G401.6 (cell line): Measurements from ENCODE around the gene USF2.

Experiments used
- FAIRE-seq: peaks from 2 replicates; lab custom pipeline; 2012; peaks lifted over from hg19 to GRCh38; lab: Jason Lieb, UNC

Gene USF2

DNA sequence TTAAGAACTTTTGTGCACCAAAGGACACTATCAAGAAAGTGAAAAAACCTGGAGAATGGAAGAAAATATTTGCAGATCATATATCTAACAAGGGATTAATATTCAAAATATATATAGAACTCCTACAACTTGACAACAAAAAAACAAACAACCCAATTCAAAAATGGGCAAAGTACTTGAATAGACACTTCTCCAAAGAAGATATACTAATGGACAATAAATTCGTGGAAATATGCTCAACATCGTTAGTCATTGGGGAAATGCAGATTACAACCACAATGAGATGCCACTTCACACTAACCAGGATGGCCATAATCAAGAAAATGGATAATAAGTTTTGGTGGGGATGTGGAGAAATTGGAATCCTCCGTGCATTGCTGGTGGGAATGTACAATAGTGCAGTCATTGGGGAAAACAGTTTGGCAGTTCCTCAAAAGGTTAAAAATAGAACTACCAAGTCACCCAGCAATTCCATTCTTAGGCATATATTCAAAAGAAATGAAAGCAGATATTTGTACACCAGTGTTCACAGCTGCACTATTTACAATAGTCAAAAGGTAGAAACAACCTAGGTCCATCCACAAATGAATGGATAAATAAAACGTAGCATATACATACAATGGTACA, 22.2 kb upstream of the USF2 start:
- no peak for FAIRE-seq

DNA sequence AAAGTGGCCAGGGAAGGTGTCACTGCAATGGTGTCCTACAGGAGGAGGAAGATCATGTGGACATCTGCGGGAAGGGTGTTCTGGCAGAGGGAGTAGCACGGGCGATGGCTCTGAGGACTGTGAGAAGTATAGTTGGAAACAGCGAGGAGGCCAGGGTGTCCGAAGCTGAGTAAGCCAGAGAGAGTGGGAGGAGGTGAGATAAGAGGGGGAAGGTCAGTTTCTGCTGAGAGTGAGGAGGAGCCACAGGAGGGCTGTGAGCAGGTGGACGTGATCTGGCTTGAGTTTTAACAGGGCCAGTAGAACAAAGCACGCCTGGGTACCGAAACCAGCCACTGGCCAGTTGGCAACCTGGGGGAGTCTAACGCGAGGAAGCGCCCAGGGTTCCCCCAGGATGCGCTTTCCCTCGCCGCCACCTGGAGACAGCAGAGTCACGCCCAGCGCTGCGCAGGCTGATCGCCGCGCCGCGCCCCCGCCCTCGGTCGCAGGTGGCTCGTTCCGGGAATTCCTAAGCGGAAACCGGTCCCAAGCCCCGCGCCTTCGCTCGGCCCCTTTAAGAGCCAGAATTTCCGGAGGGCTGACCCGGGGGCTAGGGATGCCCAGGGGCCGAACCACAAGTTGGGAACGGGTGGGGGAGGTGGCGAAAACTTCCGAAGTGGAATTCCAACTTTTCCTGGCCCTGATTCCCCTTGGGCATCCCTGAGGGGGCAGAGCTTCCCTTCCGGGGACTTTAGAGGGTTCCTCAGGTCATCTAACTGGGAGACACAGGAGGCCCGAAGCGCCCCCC, 21.0 kb upstream of the USF2 start:
- peak; percentile 70 for FAIRE-seq

DNA sequence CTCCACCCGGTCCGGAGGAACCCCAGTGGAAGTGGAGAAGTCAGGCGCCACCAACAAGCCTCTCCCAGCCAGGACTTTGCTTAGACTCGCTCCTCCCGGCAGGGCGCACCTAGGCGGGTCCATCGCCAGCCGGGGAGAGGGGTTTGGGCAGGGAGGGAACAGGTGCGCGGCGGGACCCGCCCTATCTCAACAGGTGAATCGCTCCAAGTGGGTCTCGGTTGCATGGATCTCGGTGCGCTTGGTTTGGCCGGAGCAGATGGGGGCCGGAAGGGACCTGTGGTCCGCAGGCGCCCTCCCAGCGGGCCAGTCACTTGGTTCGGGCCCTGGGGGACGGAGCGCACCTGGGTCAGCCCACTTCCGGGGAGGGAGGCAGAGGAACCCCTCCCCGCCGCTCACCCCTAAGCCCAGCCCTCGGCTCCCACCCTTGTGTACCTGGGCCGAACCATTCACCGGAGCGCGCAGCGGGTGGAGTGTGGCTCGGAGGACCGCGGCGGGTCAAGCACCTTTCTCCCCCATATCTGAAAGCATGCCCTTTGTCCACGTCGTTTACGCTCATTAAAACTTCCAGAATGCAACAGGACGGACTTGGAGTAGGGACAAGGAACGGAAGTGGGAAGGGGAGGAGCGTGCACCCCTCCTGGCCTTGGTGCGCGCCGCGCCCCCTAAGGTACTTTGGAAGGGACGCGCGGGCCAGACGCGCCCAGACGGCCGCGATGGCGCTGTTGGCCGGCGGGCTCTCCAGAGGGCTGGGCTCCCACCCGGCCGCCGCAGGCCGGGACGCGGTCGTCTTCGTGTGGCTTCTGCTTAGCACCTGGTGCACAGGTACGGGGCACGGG, 20.2 kb upstream of the USF2 start, which contains the start of gene LSR:
LSR (plus strand) TSS at position 693 of the 836 bp plus-strand sequence; CDS start at position 714, 21 bp downstream.
- FAIRE-seq: no peak

DNA sequence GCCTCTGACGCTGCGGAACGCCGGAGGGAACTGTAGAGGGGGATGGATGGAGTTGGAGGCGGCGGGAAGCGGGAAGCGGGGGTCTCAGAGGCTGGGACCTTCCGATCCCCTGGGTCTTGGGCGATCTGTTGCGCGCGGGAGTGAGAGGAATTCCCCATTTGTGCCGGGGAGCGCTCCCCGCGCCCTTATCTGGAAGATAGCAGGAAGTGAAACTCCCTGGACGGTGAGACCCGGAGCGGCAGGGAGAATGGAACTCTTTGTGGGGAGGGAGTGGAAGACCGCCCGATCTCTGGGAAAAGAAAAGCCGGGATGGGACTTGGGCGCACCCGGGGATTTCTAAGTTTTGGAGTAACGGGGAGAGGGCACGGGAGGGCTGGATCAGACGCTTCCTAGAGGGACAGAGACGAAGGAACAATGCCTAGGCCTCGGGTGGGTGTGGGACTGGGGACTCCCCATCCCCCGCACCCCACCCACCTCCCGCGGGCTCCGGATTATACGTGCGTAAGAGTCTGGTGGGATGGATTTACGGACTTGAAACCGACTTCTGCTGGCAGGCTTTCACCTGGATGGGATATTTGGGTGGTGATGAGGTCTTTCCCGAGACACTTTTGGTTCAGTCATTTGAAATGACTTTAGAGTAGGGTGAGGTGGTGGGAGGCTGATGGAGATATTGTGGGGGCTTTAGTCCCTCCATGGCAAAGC, 19.5 kb upstream of the USF2 start:
- no peak for FAIRE-seq

DNA sequence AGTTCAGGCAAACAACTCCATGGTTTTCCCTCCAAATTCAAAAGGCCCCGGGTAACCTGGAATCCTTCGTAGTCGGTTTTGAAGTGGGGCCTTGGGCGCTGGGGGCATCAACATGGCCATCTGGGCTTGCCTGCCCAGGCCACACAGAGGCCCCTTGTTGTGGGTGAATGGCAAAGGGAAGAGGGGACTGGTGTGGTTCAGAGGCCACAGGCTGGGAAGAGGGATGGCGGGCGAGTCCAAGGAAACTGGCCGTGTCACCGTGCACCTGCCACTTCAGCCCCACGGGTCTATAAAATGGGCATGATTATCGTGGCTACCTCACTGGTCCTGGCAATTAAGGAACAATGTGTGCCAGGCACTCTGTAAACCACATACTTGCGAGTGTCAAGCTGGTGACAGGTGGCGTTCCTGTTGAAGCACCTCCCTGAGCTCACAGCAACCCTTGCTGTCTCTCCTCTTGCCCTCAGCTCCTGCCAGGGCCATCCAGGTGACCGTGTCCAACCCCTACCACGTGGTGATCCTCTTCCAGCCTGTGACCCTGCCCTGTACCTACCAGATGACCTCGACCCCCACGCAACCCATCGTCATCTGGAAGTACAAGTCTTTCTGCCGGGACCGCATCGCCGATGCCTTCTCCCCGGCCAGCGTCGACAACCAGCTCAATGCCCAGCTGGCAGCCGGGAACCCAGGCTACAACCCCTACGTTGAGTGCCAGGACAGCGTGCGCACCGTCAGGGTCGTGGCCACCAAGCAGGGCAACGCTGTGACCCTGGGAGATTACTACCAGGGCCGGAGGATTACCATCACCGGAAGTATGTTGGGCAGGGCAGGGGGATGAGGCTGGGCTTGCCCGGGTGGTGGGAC, 18.7 kb upstream of the USF2 start:
- FAIRE-seq: no peak

DNA sequence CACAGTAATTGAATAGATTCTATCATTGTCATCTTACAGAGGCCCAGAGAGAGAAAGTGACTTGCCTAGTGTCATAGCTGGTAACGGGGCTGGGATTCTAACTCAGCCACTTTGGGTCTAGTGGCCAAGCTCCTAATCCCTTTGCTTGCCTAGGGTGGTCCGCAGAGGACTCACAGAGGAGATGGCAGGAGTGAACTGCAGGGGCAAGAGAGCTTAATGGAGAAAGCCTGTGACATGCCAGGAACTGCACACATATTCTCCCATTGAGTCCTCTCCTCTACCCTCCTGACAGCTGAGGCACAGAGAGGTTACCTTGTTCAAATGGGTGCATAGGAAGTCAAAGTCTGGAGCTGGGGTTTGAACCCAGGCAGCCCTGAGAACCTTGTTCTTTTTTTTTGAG, 17.3 kb upstream of the USF2 start:
- no peak for FAIRE-seq

DNA sequence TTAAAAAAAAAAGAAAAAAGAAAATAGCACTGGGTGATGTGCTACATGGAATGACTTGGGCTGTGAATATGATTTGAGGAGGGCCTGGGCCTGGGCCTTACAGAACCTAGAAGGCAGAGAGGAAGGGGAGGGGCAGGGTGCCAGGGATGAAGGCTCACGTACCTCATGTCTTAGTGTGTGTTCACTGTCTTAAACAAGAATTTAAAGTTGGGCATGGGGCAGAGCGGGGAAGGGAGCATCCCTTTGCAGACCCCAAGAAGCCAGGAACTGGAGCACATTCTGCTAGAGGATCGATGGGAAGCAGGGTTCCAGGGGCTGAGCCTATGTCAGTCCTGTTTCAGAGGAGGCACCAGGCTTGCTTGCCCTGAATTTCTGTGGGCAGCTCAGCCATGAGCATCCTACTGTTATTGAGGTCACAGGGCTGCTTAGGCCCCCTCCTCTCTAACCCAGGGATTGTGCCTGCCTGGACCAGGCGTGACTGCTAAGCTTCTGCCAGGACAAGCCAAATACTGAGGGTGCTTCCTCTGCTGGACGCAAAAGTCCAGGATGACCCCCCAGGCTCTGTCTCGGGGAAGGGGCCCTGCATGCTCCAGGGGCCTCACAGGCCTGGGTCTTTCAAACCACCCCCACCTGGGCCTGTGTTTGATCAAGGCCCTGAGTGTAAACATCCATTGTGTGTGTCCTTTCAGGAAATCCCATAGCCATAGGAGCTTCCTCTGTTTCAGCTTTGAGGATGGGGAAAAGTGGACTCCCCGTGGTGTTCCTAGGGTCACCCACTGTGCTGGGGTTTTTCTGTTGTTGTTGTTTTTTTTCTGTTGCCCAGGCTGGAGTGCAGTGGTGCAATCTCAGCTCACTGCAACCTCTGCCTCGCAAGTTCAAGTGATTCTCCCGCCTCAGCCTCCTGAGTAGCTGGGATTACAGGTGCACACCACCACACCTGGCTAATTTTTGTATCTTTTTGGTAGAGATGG, 15.2 kb upstream of the USF2 start:
- FAIRE-seq: no peak

DNA sequence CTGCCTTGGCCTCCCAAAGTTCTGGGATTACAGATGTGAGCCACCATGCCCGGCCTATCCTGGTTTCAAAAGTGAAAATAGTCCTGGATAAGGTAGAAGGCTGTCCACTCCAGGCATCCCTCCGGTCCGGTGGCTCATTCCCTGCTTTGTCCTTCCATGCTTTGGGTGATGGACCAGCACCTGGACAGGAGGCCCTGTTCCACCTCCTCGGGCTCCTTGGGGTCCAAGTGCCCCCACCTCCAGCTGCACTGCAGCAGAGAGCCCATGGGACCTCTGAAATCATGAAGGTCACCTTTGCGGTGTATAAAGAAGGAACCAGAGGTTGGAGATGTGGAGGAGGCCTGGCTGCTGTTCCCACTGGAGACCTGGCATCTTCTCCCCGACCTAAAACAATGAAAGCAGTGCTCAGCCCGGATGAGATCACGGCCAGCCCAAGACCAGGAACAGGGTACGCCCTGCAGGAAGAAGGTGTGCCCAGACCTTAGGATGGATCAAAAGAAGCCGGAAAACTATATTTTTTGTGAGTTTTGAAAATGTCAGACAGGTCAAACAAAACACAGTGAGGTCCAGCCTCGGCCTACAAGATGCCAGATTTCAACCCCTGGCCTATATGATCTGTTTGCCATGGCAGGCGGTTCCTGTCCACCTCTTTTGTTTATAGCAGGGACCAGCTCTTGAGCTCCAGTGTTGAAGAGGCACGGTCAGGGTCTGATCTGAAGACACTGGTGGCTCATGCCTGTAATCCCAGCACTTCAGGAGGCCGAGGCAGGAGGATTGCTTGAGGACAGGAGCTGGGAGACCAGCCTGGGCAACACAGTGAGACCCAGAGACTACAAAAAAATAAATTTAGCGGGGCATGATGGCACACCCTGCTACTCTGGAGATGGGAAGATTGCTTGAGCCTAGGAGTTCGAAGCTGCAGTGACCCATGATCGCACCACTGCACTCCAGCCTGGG, 14.1 kb upstream of the USF2 start:
- no peak for FAIRE-seq

DNA sequence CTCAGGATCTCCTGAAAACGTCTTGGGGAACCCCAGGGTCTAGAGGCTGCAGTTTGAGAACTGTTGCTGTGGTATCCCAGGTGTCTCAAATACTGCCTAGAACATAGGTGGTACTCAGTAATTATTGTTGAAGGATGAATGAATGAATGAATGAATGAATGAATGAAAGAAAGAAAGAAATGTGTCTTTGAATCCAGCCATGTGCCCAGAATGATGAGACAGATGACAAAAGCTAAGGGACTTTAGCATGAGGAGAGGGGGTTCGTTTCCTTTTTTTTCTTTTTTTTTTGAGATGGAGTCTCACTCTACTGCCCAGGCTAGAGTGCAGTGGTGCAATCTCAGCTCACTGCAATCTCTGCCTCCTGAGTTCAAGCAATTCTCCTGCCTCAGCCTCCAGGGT, 12.2 kb upstream of the USF2 start:
- no peak for FAIRE-seq

DNA sequence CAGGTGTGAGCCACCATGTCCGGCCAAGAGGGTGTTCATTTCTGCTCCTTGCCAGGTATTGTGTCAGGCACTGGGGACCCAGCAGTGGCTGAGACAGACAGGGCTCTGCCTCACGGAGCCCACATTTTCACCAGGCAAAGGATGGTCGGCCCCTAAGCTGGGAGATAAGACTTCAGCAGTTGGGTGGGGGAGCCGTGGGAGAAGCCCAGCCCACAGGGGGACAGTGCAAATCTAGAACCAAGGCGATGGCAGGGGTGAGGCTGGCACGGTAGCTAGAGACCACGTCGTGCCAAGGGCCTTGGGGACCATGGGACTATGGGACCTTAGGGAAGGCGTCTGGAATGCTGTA, 11.7 kb upstream of the USF2 start:
- no peak for FAIRE-seq

DNA sequence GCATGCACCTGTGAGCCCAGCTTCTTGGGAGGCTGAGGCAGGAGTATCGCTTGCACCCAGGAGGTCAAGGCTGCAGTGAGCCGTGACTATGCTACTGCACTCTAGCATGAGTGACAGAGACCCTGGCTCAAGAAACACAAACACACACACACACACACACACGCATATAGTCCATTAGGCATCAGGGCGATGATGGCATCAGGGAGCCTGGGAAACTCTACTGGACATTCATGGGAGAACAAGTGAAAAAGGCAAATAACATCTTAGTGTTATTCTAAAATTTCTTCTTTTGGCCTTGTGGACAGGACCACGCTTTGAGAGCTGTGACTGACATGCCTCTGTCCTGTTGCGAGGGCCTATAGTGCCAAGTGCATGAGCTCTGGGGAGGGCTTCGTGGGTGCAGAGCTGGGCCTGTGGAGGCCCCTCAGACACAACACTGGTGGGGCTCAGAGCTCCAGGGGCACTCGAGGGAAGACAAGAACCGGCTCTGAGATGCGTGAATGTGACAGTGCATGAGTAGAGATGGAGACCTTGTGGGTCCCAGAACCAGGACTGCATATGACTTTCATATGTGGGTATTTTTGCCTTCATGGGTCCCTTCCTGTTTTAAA, 8.0 kb upstream of the USF2 start:
- no peak for FAIRE-seq

DNA sequence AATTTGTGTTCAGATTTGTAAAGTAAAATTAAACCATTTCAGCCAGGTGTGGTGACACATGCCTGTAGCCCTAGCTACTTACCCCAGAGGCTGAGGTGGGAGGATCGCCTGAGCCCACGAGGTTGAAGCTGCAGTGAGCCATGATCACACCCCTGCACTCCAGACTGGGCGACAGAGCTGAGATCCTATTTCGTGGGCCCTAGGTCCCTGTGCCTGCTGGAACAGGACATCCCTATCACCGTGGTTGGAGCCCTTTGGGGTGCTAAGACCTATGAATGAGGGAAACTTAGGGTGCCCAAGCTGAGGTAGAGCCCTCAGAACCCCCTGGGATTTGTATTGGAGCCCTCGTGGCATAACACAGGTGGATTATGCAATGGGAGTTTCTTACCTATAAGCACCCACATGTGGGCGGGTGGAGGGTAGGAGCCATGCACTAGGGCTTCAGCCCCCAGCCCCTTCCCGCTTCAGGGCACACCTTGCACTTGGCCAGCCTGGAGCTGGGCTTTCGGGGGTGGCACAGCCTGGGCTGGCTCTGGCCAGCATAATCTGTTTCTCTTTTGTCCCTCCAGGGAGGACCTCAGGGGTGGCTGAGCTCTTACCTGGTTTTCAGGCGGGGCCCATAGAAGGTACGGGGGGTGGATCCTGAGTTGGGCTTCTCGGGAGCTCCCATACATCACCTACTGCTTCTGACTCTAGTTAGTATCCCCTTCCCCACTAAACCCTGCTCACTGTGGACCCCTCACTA, 7.2 kb upstream of the USF2 start:
- no peak for FAIRE-seq

DNA sequence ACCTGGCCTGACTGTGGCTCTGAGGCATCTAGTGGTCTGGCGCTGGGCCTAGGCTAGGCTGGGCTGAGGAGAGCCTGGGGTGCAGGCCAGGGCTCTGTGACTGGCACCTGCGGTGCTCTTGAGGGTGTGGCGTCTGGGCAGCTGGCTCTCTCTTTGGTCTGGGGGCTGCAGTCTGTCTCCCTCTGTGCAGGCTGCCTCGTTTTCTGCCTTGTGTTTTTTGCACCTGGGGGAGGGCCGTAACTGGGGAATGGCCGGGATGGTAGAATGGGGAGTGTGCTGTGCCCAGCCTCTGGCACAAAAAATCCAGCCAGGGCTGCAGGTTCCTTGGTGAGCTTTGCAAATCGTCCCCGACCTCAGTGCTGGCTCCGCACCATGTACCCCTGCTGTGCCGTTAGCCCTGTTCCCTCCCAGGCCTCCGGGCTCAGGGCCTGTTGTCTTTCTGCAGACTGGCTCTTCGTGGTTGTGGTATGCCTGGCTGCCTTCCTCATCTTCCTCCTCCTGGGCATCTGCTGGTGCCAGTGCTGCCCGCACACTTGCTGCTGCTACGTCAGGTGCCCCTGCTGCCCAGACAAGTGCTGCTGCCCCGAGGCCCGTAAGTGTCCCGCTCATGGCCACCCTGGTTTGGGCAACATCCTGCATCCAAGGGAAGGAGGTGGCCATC, 6.5 kb upstream of the USF2 start:
- FAIRE-seq: no peak

DNA sequence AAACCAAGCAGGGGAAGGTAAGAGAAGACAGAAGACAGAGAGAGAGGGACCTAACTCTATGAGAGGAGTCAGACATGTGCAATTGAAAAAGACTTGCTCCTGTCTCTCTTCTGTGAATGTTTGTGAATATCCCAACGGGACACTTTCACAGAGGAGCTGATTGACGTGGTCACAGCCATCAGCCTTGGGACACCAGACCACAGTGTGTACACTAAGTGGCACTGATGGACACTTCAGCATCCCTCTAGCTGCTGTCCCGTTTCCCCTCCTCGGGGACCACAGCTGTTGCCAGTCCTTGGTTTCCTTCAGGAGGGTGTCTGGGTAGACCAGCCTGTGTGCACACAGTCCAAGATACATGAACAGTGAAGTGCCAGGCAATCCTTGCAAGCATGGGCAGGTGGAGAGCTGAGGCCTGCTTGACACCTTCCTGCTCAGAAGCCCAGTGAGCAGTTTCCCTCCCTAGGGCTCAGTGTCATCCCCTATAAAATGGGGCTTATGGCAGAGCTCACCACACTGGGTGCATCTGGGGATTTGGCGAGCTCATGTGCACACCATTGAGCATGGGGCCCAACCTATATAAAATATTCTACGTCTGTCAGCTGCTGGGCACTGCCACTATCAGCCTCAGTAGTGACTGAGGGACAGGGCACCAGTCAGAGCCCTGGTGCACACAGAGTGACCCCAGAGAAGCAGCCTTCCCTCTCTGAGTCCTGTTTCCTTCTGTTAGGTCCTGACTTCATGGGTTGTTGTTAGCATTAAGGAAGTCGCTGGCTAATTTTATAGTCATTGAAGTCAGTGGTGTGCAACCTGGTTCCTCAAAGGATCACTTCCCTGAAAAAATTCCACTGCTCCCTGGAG, 4.3 kb upstream of the USF2 start:
- FAIRE-seq: no peak

DNA sequence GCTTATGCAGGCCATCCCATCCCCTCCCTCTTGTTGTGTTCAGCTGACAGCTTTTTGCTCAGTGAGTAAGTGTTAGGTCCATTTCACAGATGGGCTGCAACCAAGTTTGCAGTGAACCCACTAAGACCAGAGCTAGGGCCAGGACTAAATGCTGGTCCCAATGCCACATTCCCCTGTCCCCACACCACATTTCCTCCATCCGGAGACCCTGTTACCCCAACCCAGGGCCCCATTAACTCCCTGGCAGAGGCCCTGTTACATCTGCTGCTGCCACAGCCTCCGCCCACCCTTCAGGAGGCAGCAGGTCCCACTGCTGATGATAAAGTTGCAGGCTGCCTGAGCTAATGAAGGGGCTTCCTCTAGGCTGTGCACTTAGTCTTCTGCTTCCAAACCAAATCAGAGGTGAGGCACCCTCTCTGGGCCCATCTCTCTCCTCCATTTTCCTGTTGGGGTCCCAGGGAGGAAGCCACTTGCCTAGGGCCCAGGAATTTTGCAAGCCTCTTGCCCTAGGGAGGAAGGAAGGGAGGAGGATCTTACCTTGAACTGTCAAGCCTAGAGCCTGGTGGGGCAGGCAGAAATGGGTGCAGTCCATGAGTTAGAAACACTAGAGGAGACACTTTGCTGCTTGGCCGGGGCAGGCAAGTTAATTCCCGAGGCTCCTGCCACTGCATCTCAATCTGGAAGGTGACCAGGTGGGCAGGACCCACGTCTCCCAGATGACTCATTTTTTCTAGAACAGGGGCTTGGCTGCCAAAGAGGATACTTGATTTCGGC, 3.4 kb upstream of the USF2 start:
- FAIRE-seq: no peak
